Fibroblast of villous mesenchyme (primary cell): ENCODE results near the gene IL5. TPM values are rescaled to one million over a fixed set of nuclear protein-coding genes. Genes with fewer than 3 reads are reported as not detected.

Experiments
- DNase-seq: peaks from one replicate; pipeline ENCODE4 v3.0.0-alpha.2; 2010; ENCODE audit warnings: low read depth
- H3K4me3 ChIP-seq: 2 replicates; pipeline ENCODE4 v1.5.1; 2011; ENCODE audit warnings: low read depth, mild to moderate bottlenecking, low read length
- total RNA-seq: library from RNA; depleted of rRNA; stranded (reverse); fragments of >200 nt; gene quantifications from 2 replicates; pipeline ENCODE4 v1.2.3, GENCODE V29; 2012
- TF ChIP-seq, protein P1 (sequence below): IDR thresholded peaks from 2 replicates; pipeline ENCODE4 v1.5.1; 2012; ENCODE audit warnings: low read depth, mild to moderate bottlenecking, low read length; ENCODE audit not compliant: insufficient read depth

IL5 gene
- total RNA-seq, 1 donor: not detected

DNA sequence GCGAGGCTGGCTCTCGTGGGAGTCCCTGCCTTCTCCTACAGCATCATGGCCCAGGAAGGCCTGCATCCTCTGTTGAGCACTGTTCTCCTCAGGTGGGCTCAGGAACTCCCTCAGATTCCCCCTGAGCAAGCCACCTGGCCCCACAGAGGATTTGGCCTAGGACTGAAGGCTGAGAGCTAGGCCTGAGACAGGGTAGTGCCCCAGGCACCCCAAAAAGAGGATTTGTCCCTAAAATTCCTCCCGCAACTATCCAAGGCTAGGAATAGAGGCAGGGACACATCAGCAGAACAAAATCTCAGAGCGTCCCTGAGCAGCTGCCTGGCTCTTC, 41.7 kb downstream of the IL5 start:
- H3K4me3 ChIP-seq: no peak overlapping the region
- DNase-seq: no peak
- TF ChIP-seq, protein P1, sequence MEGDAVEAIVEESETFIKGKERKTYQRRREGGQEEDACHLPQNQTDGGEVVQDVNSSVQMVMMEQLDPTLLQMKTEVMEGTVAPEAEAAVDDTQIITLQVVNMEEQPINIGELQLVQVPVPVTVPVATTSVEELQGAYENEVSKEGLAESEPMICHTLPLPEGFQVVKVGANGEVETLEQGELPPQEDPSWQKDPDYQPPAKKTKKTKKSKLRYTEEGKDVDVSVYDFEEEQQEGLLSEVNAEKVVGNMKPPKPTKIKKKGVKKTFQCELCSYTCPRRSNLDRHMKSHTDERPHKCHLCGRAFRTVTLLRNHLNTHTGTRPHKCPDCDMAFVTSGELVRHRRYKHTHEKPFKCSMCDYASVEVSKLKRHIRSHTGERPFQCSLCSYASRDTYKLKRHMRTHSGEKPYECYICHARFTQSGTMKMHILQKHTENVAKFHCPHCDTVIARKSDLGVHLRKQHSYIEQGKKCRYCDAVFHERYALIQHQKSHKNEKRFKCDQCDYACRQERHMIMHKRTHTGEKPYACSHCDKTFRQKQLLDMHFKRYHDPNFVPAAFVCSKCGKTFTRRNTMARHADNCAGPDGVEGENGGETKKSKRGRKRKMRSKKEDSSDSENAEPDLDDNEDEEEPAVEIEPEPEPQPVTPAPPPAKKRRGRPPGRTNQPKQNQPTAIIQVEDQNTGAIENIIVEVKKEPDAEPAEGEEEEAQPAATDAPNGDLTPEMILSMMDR: no peak

DNA sequence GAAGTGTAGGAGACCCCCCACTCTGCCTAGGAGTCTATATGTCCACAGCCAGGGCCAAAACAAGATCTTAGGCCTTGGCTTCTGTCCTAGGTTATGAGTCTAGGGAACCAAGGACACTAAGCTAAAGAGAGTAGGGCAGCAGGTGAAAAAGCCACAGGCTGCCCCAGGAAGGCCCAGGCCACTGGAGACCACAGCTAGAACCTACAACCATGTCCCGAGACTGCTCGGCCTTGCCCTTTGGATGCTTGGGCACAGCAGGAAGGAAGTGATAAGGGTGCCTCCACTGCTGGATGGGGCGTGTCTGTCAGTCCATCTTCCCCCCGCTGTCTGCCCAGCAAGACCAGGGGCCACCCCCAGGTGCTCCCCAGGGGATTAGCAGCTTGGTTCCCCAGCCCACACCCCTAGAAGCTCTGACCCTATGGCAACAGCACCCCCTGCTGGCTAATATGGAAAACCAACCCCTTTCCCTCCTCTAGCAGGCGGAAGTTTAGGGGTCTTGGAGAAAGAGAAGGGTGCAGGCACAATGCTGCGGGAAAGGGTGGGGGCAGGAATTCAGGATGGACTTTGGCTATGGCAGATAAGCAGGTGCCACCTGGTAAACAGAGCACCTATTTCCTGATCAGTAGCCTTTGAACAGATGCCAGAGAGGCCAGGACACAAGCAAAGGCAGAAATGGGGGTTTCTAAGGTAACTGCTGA, 42.2 kb downstream of the IL5 start:
- no peak overlapping the region for H3K4me3 ChIP-seq
- peak; percentile 68 for DNase-seq
- TF ChIP-seq, protein P1: peak; percentile 83

DNA sequence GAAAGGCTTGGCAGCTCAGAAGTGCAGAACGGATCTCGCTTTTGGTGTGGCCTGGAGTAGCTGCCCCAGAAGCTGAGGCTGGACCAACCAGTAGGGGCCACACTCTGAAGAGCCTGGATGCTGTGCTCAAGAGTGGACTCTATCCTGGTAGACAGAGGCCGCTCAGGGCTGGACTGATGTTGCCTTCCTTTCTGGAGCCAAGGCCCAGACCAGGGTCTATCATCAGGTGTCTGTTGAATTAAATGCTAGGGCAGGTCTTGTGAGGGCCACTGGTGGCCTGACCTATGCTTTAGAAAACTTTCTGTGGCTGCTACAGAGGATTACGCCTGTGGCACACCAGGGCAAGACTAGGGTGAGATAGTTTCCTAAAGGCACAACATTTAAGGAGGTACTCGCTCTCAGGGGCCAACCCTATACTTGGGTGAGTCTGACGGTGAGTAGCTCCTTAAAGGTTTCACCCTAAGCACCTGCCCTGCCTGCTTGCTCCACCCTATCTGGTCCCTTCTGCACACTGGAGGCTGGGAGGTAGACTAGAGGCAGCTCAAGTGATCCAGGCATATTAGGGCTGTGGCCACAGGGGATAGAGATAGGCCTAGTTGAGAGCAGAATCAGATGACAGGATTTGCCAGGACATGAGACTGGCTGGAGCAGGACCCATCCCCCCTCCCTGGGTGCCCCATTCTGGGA, 42.9 kb downstream of the IL5 start:
- H3K4me3 ChIP-seq: no peak overlapping the region
- DNase-seq: no peak
- TF ChIP-seq, protein P1: no peak

- no peak for DNase-seq
- H3K4me3 ChIP-seq: no peak overlapping the region
- TF ChIP-seq, protein P1: no peak
These were observed 43.7 kb downstream of the IL5 start for GRCh38 chr5:132499440-132500243.

GRCh38 chr5:132498686-132499271, 44.5 kb downstream of the IL5 start:
- no peak overlapping the region for H3K4me3 ChIP-seq
- peak; percentile 50 for DNase-seq
- TF ChIP-seq, protein P1: no peak

DNA sequence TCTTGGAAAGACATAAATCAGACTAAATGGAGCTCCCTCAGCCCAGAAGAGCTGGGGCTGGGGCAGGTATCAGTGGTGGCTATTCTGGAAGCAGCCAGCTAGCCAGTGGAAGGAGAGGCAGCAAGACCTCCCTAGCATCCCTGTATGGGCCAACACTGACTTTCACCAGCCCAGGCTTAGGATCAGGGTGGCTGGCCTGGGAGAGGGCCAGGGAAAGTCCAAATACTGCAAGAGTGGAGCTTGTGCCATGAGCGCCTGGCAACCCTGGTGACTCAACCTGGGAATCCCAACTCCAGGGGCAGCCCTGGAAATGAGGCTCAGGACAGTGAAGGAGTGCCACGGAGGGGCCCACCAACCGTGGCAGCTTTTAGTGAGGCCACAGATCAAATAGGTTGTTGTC, 45.2 kb downstream of the IL5 start:
- TF ChIP-seq, protein P1: no peak
- H3K4me3 ChIP-seq: no peak overlapping the region
- DNase-seq: no peak
